Erythroblast (primary cell): Measurements from ENCODE around the gene PIGO.

Experiments used
- GATA1 ChIP-seq: IDR thresholded peaks from 2 replicates; pipeline ENCODE4 v1.6.1; 2011; ENCODE audit warnings: low read depth, mild to moderate bottlenecking, control low read depth, low read length, moderate library complexity
- POLR2A ChIP-seq: IDR thresholded peaks from 2 replicates; pipeline ENCODE4 v1.6.1; 2011; ENCODE audit warnings: mild to moderate bottlenecking, low read length

DNA sequence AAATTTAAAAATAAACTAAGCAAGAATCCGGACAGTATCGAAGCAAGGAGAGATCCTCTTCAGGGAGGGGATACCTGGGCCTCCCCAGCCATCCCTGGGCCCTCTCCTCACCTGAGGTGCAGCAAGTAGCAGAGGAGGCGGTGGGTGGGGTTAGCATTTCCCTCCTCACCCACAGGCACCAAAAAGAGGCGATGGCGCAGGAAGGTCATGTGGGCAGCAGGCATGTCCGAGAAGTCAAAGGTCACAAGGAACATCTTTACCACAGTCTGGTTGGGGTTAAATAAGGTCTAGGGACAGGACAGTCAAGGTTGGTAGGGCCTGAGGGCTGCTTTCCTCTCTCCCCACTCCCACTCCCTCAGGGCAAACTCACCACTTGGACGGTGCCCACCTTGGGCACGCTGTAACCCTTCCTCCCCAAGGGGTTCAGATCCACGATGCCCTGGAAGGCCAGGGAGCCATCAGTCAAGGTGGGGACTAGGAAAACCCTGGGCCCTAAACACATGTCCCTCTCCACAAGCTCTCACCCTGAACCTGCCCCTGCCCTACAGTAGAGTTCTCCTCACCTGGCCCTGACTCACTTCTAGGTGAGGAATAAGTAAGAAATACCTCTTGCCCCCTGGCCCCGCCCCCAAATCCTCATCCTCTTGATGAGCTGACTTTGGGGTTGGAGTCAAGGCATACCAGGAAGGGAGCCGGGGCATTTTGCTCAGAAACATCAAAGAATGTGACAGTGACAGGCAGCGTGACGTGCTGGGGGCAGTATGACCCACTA is 9.4 kb upstream of the PIGO start:
- no peak for TF ChIP-seq POLR2A
- no peak for TF ChIP-seq GATA1
